HFFc6 (cell line): ENCODE results near the gene MRC2. TPM values are rescaled to one million over a fixed set of nuclear protein-coding genes. Genes with fewer than 3 reads are reported as not detected.

Experiments used
- DNase-seq: peaks from one replicate; pipeline ENCODE4 v3.0.0-alpha.2; 2018
- H3K27ac Mint-ChIP-seq: 2 replicates; pipeline ENCODE4 v1.8.0; 2020; ENCODE audit warnings: mild to moderate bottlenecking, mixed read lengths
- H3K27me3 Mint-ChIP-seq: 2 replicates; pipeline ENCODE4 v1.8.0; 2021; ENCODE audit warnings: mild to moderate bottlenecking, moderate library complexity, mixed read lengths; ENCODE audit not compliant: insufficient read depth
- H3K36me3 Mint-ChIP-seq: 2 replicates; pipeline ENCODE4 v1.8.0; 2021; ENCODE audit warnings: low read depth, mixed read lengths
- H3K4me1 Mint-ChIP-seq: 2 replicates; pipeline ENCODE4 v1.8.0; 2020; ENCODE audit warnings: low read depth, mixed read lengths
- H3K4me3 Mint-ChIP-seq: 2 replicates; pipeline ENCODE4 v1.8.0; 2020; ENCODE audit warnings: mild to moderate bottlenecking, moderate library complexity, mixed read lengths
- H3K9me3 Mint-ChIP-seq: 2 replicates; pipeline ENCODE4 v1.8.0; 2020; ENCODE audit warnings: mild to moderate bottlenecking, mixed read lengths
- total RNA-seq, 6 experiments: library from RNA; stranded (reverse); fragmentation: NEBNext Ultra II Directional; extraction: Animal tissue kit (Norgen Biotek cat#: 25700); gene quantifications; 2 replicates in 1 of 6; 3 replicates in 5 of 6; pipeline ENCODE4 v1.2.3, GENCODE V29; 2021
- TF ChIP-seq, protein P1 (sequence below): fragments of 200-600 bp; sonication (generic); IDR thresholded peaks from 2 replicates; pipeline ENCODE4 v1.5.0; 2021; ENCODE audit warnings: antibody characterized with exemption, mild to moderate bottlenecking

Gene MRC2
- total RNA-seq, 6 experiments from 2014 or later, result 255 to 313 (median 279) TPM

GRCh38 chr17:62708587-62708986, 81.1 kb downstream of the MRC2 start:
- Mint-ChIP-seq H3K9me3 (peaks cover 17% of the 10 kb centered on the region), H3K4me1 (peaks cover 57% of the 10 kb centered on the region), H3K27ac (no peak overlapping the region), H3K27me3 (peaks cover 5% of the 10 kb centered on the region), H3K4me3 (no peak overlapping the region), H3K36me3 (peaks cover 30% of the 10 kb centered on the region)
- DNase-seq, result no peak
- TF ChIP-seq, protein P1, sequence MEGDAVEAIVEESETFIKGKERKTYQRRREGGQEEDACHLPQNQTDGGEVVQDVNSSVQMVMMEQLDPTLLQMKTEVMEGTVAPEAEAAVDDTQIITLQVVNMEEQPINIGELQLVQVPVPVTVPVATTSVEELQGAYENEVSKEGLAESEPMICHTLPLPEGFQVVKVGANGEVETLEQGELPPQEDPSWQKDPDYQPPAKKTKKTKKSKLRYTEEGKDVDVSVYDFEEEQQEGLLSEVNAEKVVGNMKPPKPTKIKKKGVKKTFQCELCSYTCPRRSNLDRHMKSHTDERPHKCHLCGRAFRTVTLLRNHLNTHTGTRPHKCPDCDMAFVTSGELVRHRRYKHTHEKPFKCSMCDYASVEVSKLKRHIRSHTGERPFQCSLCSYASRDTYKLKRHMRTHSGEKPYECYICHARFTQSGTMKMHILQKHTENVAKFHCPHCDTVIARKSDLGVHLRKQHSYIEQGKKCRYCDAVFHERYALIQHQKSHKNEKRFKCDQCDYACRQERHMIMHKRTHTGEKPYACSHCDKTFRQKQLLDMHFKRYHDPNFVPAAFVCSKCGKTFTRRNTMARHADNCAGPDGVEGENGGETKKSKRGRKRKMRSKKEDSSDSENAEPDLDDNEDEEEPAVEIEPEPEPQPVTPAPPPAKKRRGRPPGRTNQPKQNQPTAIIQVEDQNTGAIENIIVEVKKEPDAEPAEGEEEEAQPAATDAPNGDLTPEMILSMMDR, result no peak

DNA sequence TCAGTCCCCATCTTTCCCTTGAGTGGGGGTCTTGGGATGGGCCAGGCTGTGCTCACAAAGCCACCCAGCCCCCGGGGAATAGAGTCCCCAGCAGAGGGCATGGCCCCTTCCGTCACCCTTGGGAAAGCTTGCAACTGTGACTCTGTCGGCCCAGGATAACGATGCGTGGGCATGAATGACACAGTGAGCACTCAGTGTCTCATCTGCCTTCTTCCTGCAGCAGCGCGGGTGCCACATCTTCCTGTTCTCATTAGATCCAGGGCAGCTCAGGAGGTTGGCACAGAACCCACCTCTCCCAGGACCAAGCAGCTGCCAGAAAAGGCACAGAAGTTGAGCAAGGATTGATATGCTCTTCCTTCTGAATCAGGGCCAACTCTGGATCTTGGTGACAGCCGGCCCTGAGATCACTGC, 84.7 kb downstream of the MRC2 start:
- H3K9me3 Mint-ChIP-seq, result peaks cover 16% of the 10 kb centered on the region
- peaks cover 57% of the 10 kb centered on the region for H3K4me1 Mint-ChIP-seq
- H3K4me3 Mint-ChIP-seq, result no peak overlapping the region
- H3K27ac Mint-ChIP-seq, result no peak overlapping the region; the same call in 1 of the 2 replicates
- peaks cover 28% of the 10 kb centered on the region for H3K36me3 Mint-ChIP-seq
- TF ChIP-seq, protein P1, result 0 out of 2 replicates have a peak, but pooled peaks have one; percentile 12
- DNase-seq, result no peak
- peaks cover 3% of the 10 kb centered on the region for H3K27me3 Mint-ChIP-seq

- H3K27ac Mint-ChIP-seq, result no peak overlapping the region
- TF ChIP-seq, protein P1, result no peak
- no peak for DNase-seq
- H3K4me3 Mint-ChIP-seq, result no peak overlapping the region
- peaks cover 63% of the 10 kb centered on the region for H3K4me1 Mint-ChIP-seq
- peaks cover 7% of the 10 kb centered on the region for H3K27me3 Mint-ChIP-seq
- H3K36me3 Mint-ChIP-seq, result peaks cover 21% of the 10 kb centered on the region
- H3K9me3 Mint-ChIP-seq, result peaks cover 9% of the 10 kb centered on the region
Measured at GRCh38 chr17:62713086-62713881, 85.8 kb downstream of the MRC2 start.

GRCh38 chr17:62714016-62714777, 86.7 kb downstream of the MRC2 start:
- Mint-ChIP-seq H3K27ac (peak overlapping the region; percentile 79), H3K27me3 (peaks cover 7% of the 10 kb centered on the region), H3K36me3 (peaks cover 12% of the 10 kb centered on the region; the same call in 1 of the 2 replicates), H3K4me1 (peaks cover 73% of the 10 kb centered on the region), H3K4me3 (peak overlapping the region; percentile 8; the same call in 1 of the 2 replicates), H3K9me3 (no peaks in the 10 kb centered on the region)
- TF ChIP-seq, protein P1, result no peak
- peak; percentile 64 for DNase-seq

DNA sequence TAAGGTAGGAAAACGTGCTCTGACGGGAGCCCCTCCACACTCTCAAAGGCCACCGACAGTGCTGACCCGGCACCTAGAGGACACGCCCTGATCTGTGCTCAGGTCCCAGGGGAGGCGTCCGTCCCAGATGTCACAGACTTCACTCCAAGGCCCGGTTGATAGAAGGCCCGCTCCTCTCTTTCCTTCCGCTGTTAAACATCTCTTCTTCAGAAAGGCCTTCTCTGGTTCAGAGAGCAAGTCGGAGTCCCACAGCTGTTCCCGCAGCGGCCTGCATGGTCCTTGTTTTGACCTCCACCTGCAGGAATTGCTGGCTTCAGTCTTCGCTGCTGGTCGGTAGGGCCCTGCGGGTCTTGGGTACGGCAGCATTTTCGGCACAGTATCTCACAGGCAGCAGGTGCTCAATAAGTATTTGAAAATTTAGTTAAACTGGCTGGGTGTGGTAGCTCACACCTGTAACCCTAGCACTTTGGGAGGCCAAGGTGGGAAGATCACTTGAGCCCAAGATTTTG, 88.5 kb downstream of the MRC2 start:
- Mint-ChIP-seq H3K27me3 (peaks cover 8% of the 10 kb centered on the region), H3K4me1 (peaks cover 76% of the 10 kb centered on the region), H3K4me3 (no peak overlapping the region), H3K9me3 (no peaks in the 10 kb centered on the region), H3K27ac (no peak overlapping the region), H3K36me3 (peaks cover 11% of the 10 kb centered on the region; the same call in 1 of the 2 replicates)
- DNase-seq, result no peak
- TF ChIP-seq, protein P1, result no peak
